HEK293 (cell line): Measurements from ENCODE around the gene CEBPA.

Experiments used
- HOXA7 ChIP-seq: sonication (generic); formaldehyde crosslinking; IDR thresholded peaks from 2 replicates; pipeline ENCODE4 v1.8.1; 2022; ENCODE audit warnings: missing genetic modification reagents, borderline replicate concordance
- HOXC10 ChIP-seq: sonication (generic); formaldehyde crosslinking; IDR thresholded peaks from 2 replicates; pipeline ENCODE4 v1.8.1; 2023; ENCODE audit warnings: mild to moderate bottlenecking, missing genetic modification reagents
- KLF16 ChIP-seq: fragments of 450-650 bp; formaldehyde crosslinking; IDR thresholded peaks from 2 replicates; pipeline ENCODE4 v1.5.1; 2017; ENCODE audit warnings: missing biosample characterization, missing genetic modification characterization
- MEIS1 ChIP-seq: sonication (generic); formaldehyde crosslinking; IDR thresholded peaks from 2 replicates; pipeline ENCODE4 v1.8.1; 2022; ENCODE audit warnings: missing genetic modification reagents, mild to moderate bottlenecking, borderline replicate concordance
- MYNN ChIP-seq: fragments of 450-650 bp; formaldehyde crosslinking; IDR thresholded peaks from 2 replicates; pipeline ENCODE4 v1.5.1; 2016; ENCODE audit warnings: missing biosample characterization, missing genetic modification characterization, borderline replicate concordance
- RBAK ChIP-seq: fragments of 450-650 bp; formaldehyde crosslinking; IDR thresholded peaks from 2 replicates; pipeline ENCODE4 v1.5.1; 2016; ENCODE audit warnings: missing biosample characterization, missing genetic modification characterization
- ZBTB1 ChIP-seq: fragments of 450-650 bp; formaldehyde crosslinking; IDR thresholded peaks from 2 replicates; pipeline ENCODE4 v1.5.1; 2016; ENCODE audit warnings: missing biosample characterization, missing genetic modification characterization
- ZFP69B ChIP-seq: fragments of 450-650 bp; formaldehyde crosslinking; IDR thresholded peaks from 2 replicates; pipeline ENCODE4 v1.5.1; 2016; ENCODE audit warnings: missing biosample characterization, missing genetic modification characterization
- ZNF121 ChIP-seq: fragments of 450-650 bp; formaldehyde crosslinking; IDR thresholded peaks from 2 replicates; pipeline ENCODE4 v1.5.1; 2016; ENCODE audit warnings: missing biosample characterization, missing genetic modification characterization
- ZNF221 ChIP-seq: fragments of 450-650 bp; formaldehyde crosslinking; IDR thresholded peaks from 2 replicates; pipeline ENCODE4 v1.5.1; 2017; ENCODE audit warnings: missing biosample characterization, missing genetic modification characterization, borderline replicate concordance
- ZNF239 ChIP-seq: fragments of 450-650 bp; formaldehyde crosslinking; IDR thresholded peaks from 2 replicates; pipeline ENCODE4 v1.5.1; 2016; ENCODE audit warnings: missing biosample characterization, missing genetic modification characterization
- ZNF266 ChIP-seq: fragments of 450-650 bp; formaldehyde crosslinking; IDR thresholded peaks from 2 replicates; pipeline ENCODE4 v1.5.1; 2016; ENCODE audit warnings: missing biosample characterization, missing genetic modification characterization, low read depth
- ZNF274 ChIP-seq, 2 experiments: fragments of 200-500 bp in 1 of 2; fragments of 450-650 bp in 1 of 2; sonication (Bioruptor generic) in 1 of 2; formaldehyde crosslinking in 1 of 2; IDR thresholded peaks; 2 replicates each; pipeline versions ENCODE4 v1.5.1 to v1.6.1; 2014 to 2016; ENCODE audit warnings: borderline replicate concordance in 1 of 2, inconsistent platforms in 1 of 2, low read length in 1 of 2, missing biosample characterization in 1 of 2, missing genetic modification characterization in 1 of 2
- ZNF292 ChIP-seq: fragments of 450-650 bp; formaldehyde crosslinking; IDR thresholded peaks from 2 replicates; pipeline ENCODE4 v1.5.1; 2016; ENCODE audit warnings: low read depth, missing biosample characterization, missing genetic modification characterization, borderline replicate concordance
- ZNF335 ChIP-seq: fragments of 450-650 bp; formaldehyde crosslinking; conservative IDR thresholded peaks from 2 replicates; pipeline ENCODE4 v1.5.1; 2016; ENCODE audit warnings: missing biosample characterization, missing genetic modification characterization
- ZNF473 ChIP-seq: fragments of 450-650 bp; formaldehyde crosslinking; IDR thresholded peaks from 2 replicates; pipeline ENCODE4 v1.5.1; 2017; ENCODE audit warnings: missing biosample characterization, missing genetic modification characterization
- ZNF521 ChIP-seq: fragments of 450-650 bp; formaldehyde crosslinking; IDR thresholded peaks from 2 replicates; pipeline ENCODE4 v1.5.1; 2017; ENCODE audit warnings: missing biosample characterization, mild to moderate bottlenecking, missing genetic modification characterization
- ZNF529 ChIP-seq: fragments of 450-650 bp; formaldehyde crosslinking; IDR thresholded peaks from 2 replicates; pipeline ENCODE4 v1.5.1; 2017; ENCODE audit warnings: missing genetic modification characterization, missing biosample characterization; ENCODE audit not compliant: insufficient replicate concordance
- ZNF530 ChIP-seq: fragments of 450-650 bp; formaldehyde crosslinking; IDR thresholded peaks from 2 replicates; pipeline ENCODE4 v1.5.1; 2016; ENCODE audit warnings: low read depth, missing biosample characterization, missing genetic modification characterization
- ZNF548 ChIP-seq: fragments of 450-650 bp; formaldehyde crosslinking; IDR thresholded peaks from 2 replicates; pipeline ENCODE4 v1.5.1; 2016; ENCODE audit warnings: missing biosample characterization, missing genetic modification characterization
- ZNF549 ChIP-seq: fragments of 450-650 bp; IDR thresholded peaks from 2 replicates; pipeline ENCODE4 v1.5.1; 2018; ENCODE audit warnings: missing biosample characterization, missing genetic modification characterization, mild to moderate bottlenecking, inconsistent platforms, moderate library complexity
- ZNF560 ChIP-seq: fragments of 450-650 bp; formaldehyde crosslinking; IDR thresholded peaks from 2 replicates; pipeline ENCODE4 v1.5.1; 2017; ENCODE audit warnings: missing biosample characterization, missing genetic modification characterization, borderline replicate concordance
- ZNF596 ChIP-seq: fragments of 450-650 bp; IDR thresholded peaks from 2 replicates; pipeline ENCODE4 v1.5.0; 2018; ENCODE audit warnings: missing biosample characterization, mild to moderate bottlenecking, missing genetic modification characterization, moderate library complexity
- ZNF621 ChIP-seq: fragments of 450-650 bp; formaldehyde crosslinking; IDR thresholded peaks from 2 replicates; pipeline ENCODE4 v1.5.1; 2017; ENCODE audit warnings: missing biosample characterization, missing genetic modification characterization
- ZNF654 ChIP-seq: fragments of 450-650 bp; formaldehyde crosslinking; IDR thresholded peaks from 2 replicates; pipeline ENCODE4 v1.5.1; 2016; ENCODE audit warnings: low read depth, missing biosample characterization, missing genetic modification characterization
- ZNF660 ChIP-seq: fragments of 450-650 bp; IDR thresholded peaks from 2 replicates; pipeline ENCODE4 v1.5.1; 2018; ENCODE audit warnings: missing biosample characterization, mild to moderate bottlenecking, missing genetic modification characterization
- ZNF670 ChIP-seq: fragments of 450-650 bp; formaldehyde crosslinking; IDR thresholded peaks from 2 replicates; pipeline ENCODE4 v1.5.1; 2016; ENCODE audit warnings: missing biosample characterization, missing genetic modification characterization, low read depth
- TF ChIP-seq, protein P1 (sequence below): fragments of 450-650 bp; formaldehyde crosslinking; IDR thresholded peaks from 2 replicates; pipeline ENCODE4 v1.5.1; 2017; ENCODE audit warnings: missing biosample characterization, missing genetic modification characterization
- TF ChIP-seq, protein P2 (sequence below): fragments of 450-650 bp; formaldehyde crosslinking; IDR thresholded peaks from 2 replicates; pipeline ENCODE4; 2016; ENCODE audit warnings: missing biosample characterization, missing genetic modification characterization
- TF ChIP-seq, protein P3 (sequence below): fragments of 450-650 bp; formaldehyde crosslinking; IDR thresholded peaks from 2 replicates; pipeline ENCODE4 v1.5.0; 2017; ENCODE audit warnings: missing biosample characterization, missing genetic modification characterization, borderline replicate concordance
- TF ChIP-seq, protein P4 (sequence below): fragments of 450-650 bp; formaldehyde crosslinking; IDR thresholded peaks from 2 replicates; pipeline ENCODE4 v1.5.1; 2016; ENCODE audit warnings: missing biosample characterization, missing genetic modification characterization
- TF ChIP-seq, protein P5 (sequence below): fragments of 450-650 bp; formaldehyde crosslinking; IDR thresholded peaks from 2 replicates; pipeline ENCODE4 v1.5.1; 2016; ENCODE audit warnings: missing biosample characterization, missing genetic modification characterization, borderline replicate concordance

Gene CEBPA

DNA sequence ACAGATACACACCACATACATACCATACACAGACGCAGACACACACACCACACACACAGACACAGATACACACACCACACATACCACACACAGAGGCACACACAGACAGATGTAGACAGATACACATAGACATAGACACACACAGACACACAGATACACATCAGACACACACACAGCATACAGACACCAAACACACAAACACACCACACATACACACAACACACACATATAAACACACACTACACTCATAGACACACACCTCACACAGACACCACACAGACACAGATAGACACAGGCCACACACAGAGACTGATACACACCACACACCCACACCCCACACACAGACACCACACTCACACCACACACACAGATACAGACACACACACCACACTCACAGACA lies 51.8 kb downstream of the CEBPA start (continued):
- TF ChIP-seq, protein P1, sequence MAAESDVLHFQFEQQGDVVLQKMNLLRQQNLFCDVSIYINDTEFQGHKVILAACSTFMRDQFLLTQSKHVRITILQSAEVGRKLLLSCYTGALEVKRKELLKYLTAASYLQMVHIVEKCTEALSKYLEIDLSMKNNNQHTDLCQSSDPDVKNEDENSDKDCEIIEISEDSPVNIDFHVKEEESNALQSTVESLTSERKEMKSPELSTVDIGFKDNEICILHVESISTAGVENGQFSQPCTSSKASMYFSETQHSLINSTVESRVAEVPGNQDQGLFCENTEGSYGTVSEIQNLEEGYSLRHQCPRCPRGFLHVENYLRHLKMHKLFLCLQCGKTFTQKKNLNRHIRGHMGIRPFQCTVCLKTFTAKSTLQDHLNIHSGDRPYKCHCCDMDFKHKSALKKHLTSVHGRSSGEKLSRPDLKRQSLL (tag by site-specific recombination), result no peak
- TF ChIP-seq RBAK (tag by site-specific recombination) (no peak), ZNF521 (tag by site-specific recombination) (peak; percentile 96), ZNF292 (tag by site-specific recombination) (no peak), ZNF266 (tag by site-specific recombination) (peak; percentile 70), ZNF660 (tag by site-specific recombination) (no peak), ZBTB1 (no peak; the same call in 1 of the 2 replicates), KLF16 (tag by site-specific recombination) (no peak), MEIS1 (CRISPR knock-in tag) (no peak), ZNF621 (tag by site-specific recombination) (0 out of 2 replicates have a peak, but pooled peaks have one; percentile 84), ZNF530 (no peak), MYNN (tag by site-specific recombination) (no peak), ZNF473 (peak; percentile 96), HOXC10 (CRISPR knock-in tag) (no peak), ZNF560 (peak; percentile 3; the same call in 1 of the 2 replicates), ZNF335 (tag by site-specific recombination) (no peak), ZNF239 (tag by site-specific recombination) (peak; percentile 75; the same call in 1 of the 2 replicates), ZNF670 (tag by site-specific recombination) (peak; percentile 96), ZNF121 (tag by site-specific recombination) (no peak), ZNF274 (IDR thresholded peaks at IDR 0.05; ENCODE audit: low read length) (no peak), ZNF274 (tag by site-specific recombination; IDR thresholded peaks at IDR 0.05; ENCODE audit: borderline replicate concordance) (peak; percentile 76; the same call in 1 of the 2 replicates), HOXA7 (CRISPR knock-in tag) (no peak), ZNF549 (tag by site-specific recombination) (no peak), ZNF654 (tag by site-specific recombination) (no peak), ZNF596 (no peak), ZNF529 (tag by site-specific recombination) (no peak), ZNF221 (tag by site-specific recombination) (no peak), ZFP69B (tag by site-specific recombination) (no peak), ZNF548 (peak; percentile 65; the same call in 1 of the 2 replicates)
- TF ChIP-seq, protein P2, sequence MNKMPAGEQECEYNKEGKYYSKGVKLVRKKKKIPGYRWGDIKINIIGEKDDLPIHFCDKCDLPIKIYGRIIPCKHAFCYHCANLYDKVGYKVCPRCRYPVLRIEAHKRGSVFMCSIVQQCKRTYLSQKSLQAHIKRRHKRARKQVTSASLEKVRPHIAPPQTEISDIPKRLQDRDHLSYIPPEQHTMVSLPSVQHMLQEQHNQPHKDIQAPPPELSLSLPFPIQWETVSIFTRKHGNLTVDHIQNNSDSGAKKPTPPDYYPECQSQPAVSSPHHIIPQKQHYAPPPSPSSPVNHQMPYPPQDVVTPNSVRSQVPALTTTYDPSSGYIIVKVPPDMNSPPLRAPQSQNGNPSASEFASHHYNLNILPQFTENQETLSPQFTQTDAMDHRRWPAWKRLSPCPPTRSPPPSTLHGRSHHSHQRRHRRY (tag by site-specific recombination), result 0 out of 2 replicates have a peak, but pooled peaks have one; percentile 86
- TF ChIP-seq, protein P3, sequence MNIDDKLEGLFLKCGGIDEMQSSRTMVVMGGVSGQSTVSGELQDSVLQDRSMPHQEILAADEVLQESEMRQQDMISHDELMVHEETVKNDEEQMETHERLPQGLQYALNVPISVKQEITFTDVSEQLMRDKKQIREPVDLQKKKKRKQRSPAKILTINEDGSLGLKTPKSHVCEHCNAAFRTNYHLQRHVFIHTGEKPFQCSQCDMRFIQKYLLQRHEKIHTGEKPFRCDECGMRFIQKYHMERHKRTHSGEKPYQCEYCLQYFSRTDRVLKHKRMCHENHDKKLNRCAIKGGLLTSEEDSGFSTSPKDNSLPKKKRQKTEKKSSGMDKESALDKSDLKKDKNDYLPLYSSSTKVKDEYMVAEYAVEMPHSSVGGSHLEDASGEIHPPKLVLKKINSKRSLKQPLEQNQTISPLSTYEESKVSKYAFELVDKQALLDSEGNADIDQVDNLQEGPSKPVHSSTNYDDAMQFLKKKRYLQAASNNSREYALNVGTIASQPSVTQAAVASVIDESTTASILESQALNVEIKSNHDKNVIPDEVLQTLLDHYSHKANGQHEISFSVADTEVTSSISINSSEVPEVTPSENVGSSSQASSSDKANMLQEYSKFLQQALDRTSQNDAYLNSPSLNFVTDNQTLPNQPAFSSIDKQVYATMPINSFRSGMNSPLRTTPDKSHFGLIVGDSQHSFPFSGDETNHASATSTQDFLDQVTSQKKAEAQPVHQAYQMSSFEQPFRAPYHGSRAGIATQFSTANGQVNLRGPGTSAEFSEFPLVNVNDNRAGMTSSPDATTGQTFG (tag by site-specific recombination), result peak; percentile 87; the same call in 1 of the 2 replicates
- TF ChIP-seq, protein P4, sequence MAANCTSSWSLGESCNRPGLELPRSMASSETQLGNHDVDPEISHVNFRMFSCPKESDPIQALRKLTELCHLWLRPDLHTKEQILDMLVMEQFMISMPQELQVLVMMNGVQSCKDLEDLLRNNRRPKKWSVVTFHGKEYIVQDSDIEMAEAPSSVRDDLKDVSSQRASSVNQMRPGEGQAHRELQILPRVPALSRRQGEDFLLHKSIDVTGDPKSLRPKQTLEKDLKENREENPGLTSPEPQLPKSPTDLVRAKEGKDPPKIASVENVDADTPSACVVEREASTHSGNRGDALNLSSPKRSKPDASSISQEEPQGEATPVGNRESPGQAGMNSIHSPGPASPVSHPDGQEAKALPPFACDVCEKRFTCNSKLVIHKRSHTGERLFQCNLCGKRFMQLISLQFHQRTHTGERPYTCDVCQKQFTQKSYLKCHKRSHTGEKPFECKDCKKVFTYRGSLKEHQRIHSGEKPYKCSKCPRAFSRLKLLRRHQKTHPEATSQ, result no peak
- TF ChIP-seq, protein P5, sequence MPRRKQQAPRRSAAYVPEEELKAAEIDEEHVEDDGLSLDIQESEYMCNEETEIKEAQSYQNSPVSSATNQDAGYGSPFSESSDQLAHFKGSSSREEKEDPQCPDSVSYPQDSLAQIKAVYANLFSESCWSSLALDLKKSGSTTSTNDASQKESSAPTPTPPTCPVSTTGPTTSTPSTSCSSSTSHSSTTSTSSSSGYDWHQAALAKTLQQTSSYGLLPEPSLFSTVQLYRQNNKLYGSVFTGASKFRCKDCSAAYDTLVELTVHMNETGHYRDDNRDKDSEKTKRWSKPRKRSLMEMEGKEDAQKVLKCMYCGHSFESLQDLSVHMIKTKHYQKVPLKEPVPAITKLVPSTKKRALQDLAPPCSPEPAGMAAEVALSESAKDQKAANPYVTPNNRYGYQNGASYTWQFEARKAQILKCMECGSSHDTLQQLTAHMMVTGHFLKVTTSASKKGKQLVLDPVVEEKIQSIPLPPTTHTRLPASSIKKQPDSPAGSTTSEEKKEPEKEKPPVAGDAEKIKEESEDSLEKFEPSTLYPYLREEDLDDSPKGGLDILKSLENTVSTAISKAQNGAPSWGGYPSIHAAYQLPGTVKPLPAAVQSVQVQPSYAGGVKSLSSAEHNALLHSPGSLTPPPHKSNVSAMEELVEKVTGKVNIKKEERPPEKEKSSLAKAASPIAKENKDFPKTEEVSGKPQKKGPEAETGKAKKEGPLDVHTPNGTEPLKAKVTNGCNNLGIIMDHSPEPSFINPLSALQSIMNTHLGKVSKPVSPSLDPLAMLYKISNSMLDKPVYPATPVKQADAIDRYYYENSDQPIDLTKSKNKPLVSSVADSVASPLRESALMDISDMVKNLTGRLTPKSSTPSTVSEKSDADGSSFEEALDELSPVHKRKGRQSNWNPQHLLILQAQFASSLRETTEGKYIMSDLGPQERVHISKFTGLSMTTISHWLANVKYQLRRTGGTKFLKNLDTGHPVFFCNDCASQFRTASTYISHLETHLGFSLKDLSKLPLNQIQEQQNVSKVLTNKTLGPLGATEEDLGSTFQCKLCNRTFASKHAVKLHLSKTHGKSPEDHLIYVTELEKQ (tag by site-specific recombination), result no peak
